HEK293T (cell line): ENCODE results near the gene ATP8A1.

Experiments used
- BHLHE40 ChIP-seq: fragments of 450-650 bp; IDR thresholded peaks from 2 replicates; pipeline ENCODE4 v1.6.1; 2016; ENCODE audit warnings: mild to moderate bottlenecking, moderate library complexity, borderline replicate concordance
- FOXM1 ChIP-seq: fragments of 450-650 bp; IDR thresholded peaks from 2 replicates; pipeline ENCODE4 v1.6.1; 2017; ENCODE audit warnings: mild to moderate bottlenecking, borderline replicate concordance
- LEF1 ChIP-seq: fragments of 450-650 bp; IDR thresholded peaks from 2 replicates; pipeline ENCODE4 v1.6.1; 2017; ENCODE audit warnings: mild to moderate bottlenecking, borderline replicate concordance
- PKNOX1 ChIP-seq: fragments of 450-650 bp; IDR thresholded peaks from 2 replicates; pipeline ENCODE4 v1.6.1; 2016
- SP1 ChIP-seq: fragments of 450-650 bp; IDR thresholded peaks from 2 replicates; pipeline ENCODE4 v1.6.1; 2017
- SUZ12 ChIP-seq: fragments of 450-650 bp; IDR thresholded peaks from 2 replicates; pipeline ENCODE4 v1.6.1; 2016; ENCODE audit warnings: mild to moderate bottlenecking

GRCh38 chr4:42574870-42575430, 82.0 kb downstream of the ATP8A1 start:
- TF ChIP-seq FOXM1 = no peak
- TF ChIP-seq BHLHE40 = no peak
- no peak for TF ChIP-seq SP1
- TF ChIP-seq LEF1 = no peak
- no peak for TF ChIP-seq PKNOX1
- no peak for TF ChIP-seq SUZ12
